CD4-positive, alpha-beta T cell treated with Interleukin-4 for 1 hour (primary cell): ENCODE data around the gene TWIST2.

Experiments
- DNase-seq, 2 donors: peaks; one replicate each; pipeline ENCODE4 v3.0.0-alpha.2; 2020 to 2022

The TWIST2 gene

DNA sequence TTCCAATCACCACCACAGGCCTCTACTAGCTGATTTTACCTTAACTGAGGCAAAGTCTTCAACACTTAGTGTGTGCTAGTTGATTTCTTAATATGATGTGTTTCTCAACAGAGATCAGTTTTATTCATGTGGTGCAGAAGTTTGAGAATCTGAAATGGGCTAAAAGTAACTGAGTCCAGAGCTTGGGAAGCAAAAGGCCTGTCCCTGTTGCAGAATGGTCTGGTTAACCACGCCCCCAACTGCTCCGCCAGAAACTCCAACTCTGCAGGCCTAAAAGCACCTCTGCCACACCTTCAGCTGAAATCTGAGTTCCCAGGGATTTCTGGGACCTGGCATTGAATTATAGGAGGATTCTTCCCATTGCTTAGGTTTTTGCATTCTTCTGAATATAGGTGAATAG, 44.9 kb downstream of the TWIST2 start:
- no peak for DNase-seq

- no peak for DNase-seq
Measured at GRCh38 chr2:238893349-238894000, 45.6 kb downstream of the TWIST2 start.

DNA sequence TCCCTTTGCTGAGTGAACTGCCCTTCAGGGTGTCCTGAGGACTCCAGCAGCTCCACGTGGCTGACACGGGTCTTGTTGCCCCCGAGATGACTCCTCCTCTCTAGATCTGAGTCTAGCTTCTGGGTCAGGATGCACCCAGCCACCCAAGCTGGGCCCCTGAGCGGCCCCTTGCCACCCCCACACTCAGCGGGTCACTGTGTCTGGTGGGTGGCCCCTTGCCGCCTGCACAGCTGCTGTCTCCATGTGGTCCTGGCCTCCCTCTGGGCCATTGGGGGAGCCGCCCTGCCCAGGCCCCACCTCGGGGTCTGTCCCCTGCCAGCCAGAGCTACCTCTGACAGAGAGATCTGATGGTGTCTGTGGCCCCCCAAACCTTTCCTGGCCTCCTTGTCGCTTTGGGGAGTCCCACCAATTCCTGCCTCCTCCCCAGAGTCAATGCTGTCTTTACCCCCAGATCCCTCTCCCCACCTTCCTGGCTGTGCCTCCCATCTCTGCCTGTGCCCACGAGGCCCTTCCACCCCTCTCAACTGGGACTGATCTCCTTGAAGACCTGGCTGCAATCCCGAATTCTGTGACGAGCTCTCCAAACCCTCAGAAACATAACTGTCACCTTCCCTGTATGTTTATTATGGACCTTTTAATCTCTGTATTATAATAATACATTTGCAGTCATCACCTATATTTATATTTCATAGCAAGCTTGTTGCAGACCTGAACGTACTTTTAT, 46.5 kb downstream of the TWIST2 start:
- DNase-seq: no peak

GRCh38 chr2:238894950-238895298, 47.0 kb downstream of the TWIST2 start:
- no peak for DNase-seq

GRCh38 chr2:238895361-238895882, 47.5 kb downstream of the TWIST2 start:
- DNase-seq: no peak

GRCh38 chr2:238895891-238896600, 48.2 kb downstream of the TWIST2 start:
- DNase-seq: no peak

DNA sequence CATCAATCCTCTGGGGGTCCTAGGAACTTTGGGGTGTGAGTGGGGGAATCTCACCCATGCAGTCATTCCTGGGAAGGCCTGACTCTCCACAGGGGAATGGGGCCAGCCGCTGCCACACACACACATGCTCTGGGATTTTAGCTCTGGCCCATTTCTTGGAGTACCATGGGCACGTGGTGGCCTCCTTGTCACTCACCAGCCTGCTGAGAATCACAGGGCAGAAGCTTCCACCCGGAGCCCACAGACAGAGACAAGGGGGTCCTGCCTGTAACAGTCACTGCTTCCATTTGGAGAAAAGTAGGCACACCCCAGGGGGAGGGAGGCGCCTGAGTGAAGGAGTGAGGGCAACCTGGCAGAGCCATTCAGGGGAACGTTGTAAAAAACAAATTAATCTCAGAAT, 48.8 kb downstream of the TWIST2 start:
- no peak for DNase-seq

DNA sequence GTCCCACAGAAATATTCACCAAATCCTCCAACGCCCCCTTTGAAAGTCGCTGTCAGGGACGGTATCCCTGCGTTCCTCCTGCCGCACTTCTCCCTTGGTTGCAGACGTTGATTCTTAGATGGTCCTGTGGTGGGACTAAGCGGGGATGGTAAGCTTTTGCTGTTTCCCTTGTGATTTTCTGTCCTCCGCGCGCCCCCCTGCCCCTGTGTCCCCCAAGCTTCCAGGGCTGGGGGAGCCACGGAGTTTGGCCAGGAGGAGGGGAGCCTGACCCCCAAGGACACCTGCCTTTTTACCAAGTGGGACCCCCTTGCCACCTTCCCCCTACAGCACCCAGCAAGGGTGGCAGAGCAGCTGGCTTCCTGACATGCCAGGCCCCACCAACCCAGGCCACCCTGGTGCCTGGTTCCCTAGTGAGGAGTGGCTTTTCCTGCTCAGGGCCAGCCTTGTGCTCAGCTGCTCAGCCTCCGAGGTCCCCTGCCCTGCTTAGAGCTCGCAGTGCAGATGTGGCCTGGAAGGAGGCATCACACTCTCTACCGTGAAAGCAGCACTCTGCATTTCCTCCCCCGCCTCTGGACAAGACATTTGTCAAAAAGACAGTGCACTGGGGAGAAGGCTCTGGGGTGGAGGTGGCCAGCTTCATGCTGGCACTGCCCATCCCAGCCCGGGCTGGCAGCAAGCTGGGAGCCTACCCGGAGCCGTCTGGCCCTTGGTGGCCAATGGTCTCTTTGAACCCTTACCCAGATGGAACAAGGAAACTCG, 49.4 kb downstream of the TWIST2 start:
- no peak for DNase-seq

DNA sequence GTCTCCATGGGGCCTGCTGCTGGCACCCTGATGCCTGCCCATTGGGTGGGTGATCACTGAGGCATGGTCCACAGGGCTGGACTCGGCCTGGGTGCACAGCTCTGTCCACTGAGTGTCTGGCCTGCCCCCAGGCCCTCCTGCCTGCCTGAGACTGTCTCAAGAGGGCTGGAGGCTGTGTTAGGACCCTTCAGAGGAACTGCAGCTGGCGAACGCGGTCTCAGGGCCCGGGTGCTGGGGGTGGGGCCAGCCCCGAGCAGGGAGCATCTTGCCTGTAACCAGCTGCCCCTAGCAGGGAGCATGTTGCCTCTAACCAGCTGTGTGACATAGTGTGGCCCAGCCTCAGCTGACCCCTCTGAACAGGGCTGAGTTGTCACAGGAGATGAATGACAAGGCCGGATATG, 50.0 kb downstream of the TWIST2 start:
- no peak for DNase-seq

DNA sequence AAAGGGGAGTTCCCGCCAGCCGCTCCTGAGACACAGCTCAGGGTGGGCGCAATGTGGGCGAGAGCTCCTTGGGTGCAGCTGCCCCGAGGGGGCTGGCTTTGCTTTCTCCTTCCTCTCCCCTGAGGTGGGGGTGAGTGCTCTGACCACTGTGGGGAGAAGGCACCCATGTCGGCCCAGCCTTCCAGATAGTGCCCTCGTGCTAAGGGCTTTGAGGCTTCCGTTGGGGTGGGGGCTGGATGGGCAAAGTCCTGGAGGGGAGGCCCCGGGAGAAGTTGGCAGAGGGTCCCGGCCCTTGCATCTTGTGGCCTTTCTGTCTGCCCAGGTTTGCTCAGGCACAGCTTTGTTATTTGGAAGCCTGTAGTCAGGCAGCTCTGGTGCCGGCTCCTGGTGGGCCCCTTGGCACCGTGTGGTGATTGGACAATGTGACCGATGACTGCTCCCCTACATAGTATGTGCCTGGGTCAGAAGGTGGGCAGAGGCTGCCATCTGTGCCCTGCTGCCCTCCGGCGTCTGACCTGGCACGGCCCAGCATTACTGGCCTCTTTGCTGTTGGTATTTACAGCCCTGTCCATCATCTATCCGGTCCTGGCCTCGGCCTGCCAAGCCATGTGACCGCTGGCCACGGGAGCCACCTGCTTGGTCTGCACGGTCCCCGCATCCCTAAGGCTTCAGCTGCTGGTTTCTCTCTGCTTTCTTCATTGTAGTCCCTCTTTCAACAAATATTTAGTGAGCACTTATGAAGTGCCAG, 50.8 kb downstream of the TWIST2 start:
- no peak for DNase-seq

DNA sequence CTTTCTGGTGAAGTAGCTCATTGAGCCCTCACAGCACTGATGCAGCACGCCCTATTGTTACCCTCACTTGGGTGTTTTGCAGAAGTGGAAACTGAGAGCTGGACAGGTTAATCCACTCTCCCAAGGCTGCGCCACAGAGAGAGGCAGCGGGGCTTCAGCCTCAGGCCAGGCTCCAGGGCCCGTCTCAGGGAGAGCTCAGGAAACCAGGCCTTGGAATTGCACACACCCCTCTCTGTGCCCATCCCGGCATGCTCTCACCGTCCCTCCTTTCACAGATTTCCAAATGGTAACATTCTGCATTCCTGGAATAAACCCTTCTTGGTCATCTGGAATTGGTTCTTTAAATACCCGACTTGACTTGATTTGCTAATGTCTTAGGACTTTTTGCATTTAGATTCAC, 51.5 kb downstream of the TWIST2 start:
- DNase-seq: no peak

GRCh38 chr2:238900511-238900910, 52.6 kb downstream of the TWIST2 start:
- no peak for DNase-seq

DNA sequence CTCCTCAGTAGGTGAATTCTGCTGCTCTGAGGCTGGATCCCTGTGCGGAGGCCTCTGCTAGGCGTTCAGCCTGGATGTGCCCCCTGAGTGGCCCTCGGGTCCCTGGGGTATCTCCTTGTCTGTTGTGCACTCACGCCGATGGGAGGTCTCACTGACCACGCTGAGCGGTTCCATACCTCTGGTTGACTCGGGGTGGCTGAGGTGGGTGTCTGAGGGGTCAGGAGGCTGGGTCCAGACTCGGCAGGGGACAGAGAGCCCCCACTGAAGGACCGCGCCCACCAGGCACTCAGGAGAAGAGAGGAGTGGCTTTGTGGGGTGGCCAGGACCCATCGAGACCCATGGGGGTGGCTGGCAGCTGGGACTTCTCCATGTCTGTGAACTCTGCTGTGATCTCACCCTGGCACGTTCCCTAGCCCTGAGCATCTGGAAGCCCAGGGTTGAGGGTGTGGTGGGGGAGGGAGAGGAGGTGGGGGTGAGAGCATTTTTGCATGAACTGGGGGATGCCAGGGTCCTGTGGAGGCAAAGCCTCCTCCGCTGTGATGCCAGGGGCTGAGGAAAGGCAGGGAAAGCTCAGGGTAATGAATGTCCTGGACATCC, 53.7 kb downstream of the TWIST2 start:
- no peak for DNase-seq

DNA sequence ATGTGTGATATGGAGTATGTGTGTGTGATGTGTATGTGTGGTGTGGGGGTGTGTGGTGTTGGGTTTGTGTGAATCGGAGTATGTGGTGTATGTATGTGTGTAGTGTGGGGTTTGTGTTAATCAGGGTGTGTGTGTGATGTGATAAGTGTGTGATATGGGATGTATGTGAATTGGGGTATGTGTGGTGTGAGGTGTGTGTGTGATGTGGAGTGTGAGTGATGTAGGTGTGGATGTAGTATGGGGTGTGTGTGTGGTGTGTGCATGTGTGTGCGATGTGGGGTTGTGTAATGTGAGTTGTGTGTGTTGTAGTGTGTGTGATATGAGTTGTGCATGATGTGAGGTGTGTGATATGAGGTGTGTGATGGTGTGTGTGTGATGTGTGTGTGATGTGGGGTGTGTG, 54.4 kb downstream of the TWIST2 start:
- DNase-seq: no peak

- DNase-seq: no peak
Measured at GRCh38 chr2:238903141-238903540, 55.3 kb downstream of the TWIST2 start.

GRCh38 chr2:238904177-238904576, 56.3 kb downstream of the TWIST2 start:
- no peak for DNase-seq

GRCh38 chr2:238904716-238905115, 56.8 kb downstream of the TWIST2 start:
- no peak for DNase-seq

- no peak for DNase-seq
Measured at GRCh38 chr2:238905224-238905623, 57.3 kb downstream of the TWIST2 start.

GRCh38 chr2:238905644-238906043, 57.8 kb downstream of the TWIST2 start:
- no peak for DNase-seq

DNA sequence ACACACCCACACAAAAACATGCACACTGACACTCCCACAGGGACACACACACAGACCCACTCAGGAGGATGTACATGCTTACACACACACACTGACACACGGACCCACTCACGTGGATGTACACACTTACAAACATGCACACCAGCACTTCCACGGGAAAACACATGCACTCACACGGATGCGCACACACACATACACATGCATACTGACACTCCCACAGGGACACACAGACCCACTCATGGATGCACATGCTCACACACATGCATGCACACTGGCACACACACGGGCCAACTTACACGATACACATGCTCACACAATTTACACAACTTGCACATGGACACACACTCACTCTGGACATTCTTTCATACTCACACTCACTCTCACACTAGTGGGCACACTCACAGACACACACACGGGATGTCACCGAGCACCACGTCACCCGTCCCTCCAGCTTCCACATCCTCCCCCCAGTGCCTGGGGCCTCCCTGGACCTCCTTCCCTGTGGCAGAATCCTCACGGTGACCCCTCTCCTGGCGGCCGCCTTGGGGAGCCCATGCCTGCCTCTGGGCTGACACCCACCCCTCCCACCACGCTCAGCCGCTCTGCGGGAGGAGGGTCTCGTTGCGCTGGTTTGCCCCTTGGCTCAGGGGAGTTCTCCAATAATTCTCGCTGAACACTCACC, 58.5 kb downstream of the TWIST2 start:
- DNase-seq: no peak

GRCh38 chr2:238906936-238907716, 59.2 kb downstream of the TWIST2 start:
- DNase-seq: no peak
